ENCODE measurements around the gene GPATCH8.

The GPATCH8 gene

DNA sequence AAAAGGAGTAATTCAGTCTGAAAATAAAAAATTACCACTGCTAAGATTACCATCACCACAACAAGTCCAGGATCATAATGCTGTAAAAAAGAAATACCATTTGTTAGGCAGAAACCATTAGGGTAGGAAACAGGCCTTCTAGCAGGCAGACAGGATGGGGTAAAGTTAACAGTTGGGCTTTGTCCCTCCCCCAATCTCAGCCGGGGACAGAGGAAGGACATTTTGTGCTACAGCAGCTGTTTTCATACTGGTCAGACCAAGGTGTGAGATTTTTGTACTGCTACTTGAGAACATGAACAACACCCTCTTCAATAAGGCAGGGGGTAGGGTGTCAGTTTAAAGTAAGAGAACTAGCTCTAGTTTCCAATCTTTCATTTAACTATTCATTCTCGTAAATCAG lies 64.6 kb downstream of the GPATCH8 start:
- ChIA-PET CTCF (no interaction called here), POLR2A (no interaction called here)
- TF ChIP-seq, protein P1, sequence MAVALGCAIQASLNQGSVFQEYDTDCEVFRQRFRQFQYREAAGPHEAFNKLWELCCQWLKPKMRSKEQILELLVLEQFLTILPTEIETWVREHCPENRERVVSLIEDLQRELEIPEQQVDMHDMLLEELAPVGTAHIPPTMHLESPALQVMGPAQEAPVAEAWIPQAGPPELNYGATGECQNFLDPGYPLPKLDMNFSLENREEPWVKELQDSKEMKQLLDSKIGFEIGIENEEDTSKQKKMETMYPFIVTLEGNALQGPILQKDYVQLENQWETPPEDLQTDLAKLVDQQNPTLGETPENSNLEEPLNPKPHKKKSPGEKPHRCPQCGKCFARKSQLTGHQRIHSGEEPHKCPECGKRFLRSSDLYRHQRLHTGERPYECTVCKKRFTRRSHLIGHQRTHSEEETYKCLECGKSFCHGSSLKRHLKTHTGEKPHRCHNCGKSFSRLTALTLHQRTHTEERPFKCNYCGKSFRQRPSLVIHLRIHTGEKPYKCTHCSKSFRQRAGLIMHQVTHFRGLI (tag by site-specific recombination; IDR thresholded peaks at IDR 0.05), result peak; percentile 67
- no peak for TF ChIP-seq ZNF654 (tag by site-specific recombination; IDR thresholded peaks at IDR 0.05; ENCODE audit: low read depth)
- Histone ChIP-seq H3K9me3 (ENCODE audit: control insufficient read depth, insufficient read depth, low read depth, low read length) (no peaks in the 10 kb centered on the region), H3K4me3 (ENCODE audit: low read depth, low read length) (no peak overlapping the region), H3K27ac (ENCODE audit: extremely low read depth, low read depth, low read length) (no peak overlapping the region), H3K4me1 (ENCODE audit: control insufficient read depth, insufficient read depth, low read length) (0 out of 2 replicates have a peak, but pooled peaks cover 3% of the 10 kb centered on the region), H3K36me3 (ENCODE audit: control insufficient read depth in 2 of 2, insufficient read depth in 1 of 2, low read length in 2 of 2) (peaks cover 19 to 23% of the 10 kb centered on the region in 2 experiments)

DNA sequence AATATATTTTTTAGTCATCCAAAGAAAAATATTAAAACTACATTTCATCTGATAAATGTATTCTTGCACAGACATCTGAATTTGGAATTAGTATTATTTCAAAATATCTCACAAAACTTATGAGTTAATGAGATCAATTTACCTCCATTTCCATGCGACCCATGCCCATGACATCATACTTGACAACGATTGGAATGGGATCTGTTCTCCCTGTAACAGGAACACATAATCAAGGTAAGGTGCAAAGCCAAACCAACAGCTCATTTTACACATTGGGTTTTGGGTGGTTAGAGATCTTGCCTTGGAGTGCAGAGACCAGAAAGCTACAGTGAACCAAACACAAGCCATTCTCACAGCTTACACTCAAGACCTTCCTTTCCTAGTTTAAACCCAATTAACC lies 66.9 kb downstream of the GPATCH8 start:
- Histone ChIP-seq H3K36me3 (ENCODE audit: control insufficient read depth in 2 of 2, insufficient read depth in 1 of 2, low read length in 2 of 2) (peaks cover 42 to 44% of the 10 kb centered on the region in 2 experiments), H3K27ac (ENCODE audit: extremely low read depth, low read depth, low read length) (no peak overlapping the region), H3K4me1 (ENCODE audit: control insufficient read depth, insufficient read depth, low read length) (0 out of 2 replicates have a peak, but pooled peaks cover 3% of the 10 kb centered on the region), H3K9me3 (ENCODE audit: control insufficient read depth, insufficient read depth, low read depth, low read length) (no peaks in the 10 kb centered on the region), H3K4me3 (ENCODE audit: low read depth, low read length) (no peak overlapping the region)
- POLR2A ChIA-PET, result no interaction called here
- CTCF ChIA-PET, result interaction anchor here (0.9 to 1.1 kb wide), 3 partner anchors 9 to 96 kb away, joined by 3 to 4 read pairs (median 3); no protein-coding TSS in a partner anchor
- TF ChIP-seq ZNF211 (tag by site-specific recombination; IDR thresholded peaks at IDR 0.05; ENCODE audit: low read depth) (no peak), ZFP3 (tag by site-specific recombination; IDR thresholded peaks at IDR 0.05; ENCODE audit: low read depth) (no peak), ZNF184 (tag by site-specific recombination; IDR thresholded peaks at IDR 0.05) (no peak), MEIS1 (CRISPR knock-in tag; IDR thresholded peaks at IDR 0.05; ENCODE audit: borderline replicate concordance) (no peak), ZNF350 (tag by site-specific recombination; IDR thresholded peaks at IDR 0.05) (no peak), MZF1 (tag by site-specific recombination; IDR thresholded peaks at IDR 0.05; ENCODE audit: borderline replicate concordance) (no peak), ZNF514 (tag by site-specific recombination; IDR thresholded peaks at IDR 0.05) (no peak), ZNF629 (tag by site-specific recombination; IDR thresholded peaks at IDR 0.05) (0 out of 2 replicates have a peak, but pooled peaks have one; percentile 32), ZNF248 (tag by site-specific recombination; IDR thresholded peaks at IDR 0.05) (no peak)
- TF ChIP-seq, protein P2, sequence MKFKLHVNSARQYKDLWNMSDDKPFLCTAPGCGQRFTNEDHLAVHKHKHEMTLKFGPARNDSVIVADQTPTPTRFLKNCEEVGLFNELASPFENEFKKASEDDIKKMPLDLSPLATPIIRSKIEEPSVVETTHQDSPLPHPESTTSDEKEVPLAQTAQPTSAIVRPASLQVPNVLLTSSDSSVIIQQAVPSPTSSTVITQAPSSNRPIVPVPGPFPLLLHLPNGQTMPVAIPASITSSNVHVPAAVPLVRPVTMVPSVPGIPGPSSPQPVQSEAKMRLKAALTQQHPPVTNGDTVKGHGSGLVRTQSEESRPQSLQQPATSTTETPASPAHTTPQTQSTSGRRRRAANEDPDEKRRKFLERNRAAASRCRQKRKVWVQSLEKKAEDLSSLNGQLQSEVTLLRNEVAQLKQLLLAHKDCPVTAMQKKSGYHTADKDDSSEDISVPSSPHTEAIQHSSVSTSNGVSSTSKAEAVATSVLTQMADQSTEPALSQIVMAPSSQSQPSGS (tag by site-specific recombination; IDR thresholded peaks at IDR 0.05; ENCODE audit: low read depth), result peak; percentile 82
- TF ChIP-seq, protein P3, sequence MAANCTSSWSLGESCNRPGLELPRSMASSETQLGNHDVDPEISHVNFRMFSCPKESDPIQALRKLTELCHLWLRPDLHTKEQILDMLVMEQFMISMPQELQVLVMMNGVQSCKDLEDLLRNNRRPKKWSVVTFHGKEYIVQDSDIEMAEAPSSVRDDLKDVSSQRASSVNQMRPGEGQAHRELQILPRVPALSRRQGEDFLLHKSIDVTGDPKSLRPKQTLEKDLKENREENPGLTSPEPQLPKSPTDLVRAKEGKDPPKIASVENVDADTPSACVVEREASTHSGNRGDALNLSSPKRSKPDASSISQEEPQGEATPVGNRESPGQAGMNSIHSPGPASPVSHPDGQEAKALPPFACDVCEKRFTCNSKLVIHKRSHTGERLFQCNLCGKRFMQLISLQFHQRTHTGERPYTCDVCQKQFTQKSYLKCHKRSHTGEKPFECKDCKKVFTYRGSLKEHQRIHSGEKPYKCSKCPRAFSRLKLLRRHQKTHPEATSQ (tag by site-specific recombination; IDR thresholded peaks at IDR 0.05), result no peak
- TF ChIP-seq, protein P4, sequence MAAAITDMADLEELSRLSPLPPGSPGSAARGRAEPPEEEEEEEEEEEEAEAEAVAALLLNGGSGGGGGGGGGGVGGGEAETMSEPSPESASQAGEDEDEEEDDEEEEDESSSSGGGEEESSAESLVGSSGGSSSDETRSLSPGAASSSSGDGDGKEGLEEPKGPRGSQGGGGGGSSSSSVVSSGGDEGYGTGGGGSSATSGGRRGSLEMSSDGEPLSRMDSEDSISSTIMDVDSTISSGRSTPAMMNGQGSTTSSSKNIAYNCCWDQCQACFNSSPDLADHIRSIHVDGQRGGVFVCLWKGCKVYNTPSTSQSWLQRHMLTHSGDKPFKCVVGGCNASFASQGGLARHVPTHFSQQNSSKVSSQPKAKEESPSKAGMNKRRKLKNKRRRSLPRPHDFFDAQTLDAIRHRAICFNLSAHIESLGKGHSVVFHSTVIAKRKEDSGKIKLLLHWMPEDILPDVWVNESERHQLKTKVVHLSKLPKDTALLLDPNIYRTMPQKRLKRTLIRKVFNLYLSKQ (tag by site-specific recombination; IDR thresholded peaks at IDR 0.05; ENCODE audit: borderline replicate concordance), result no peak
